H4 (cell line): ENCODE results near the gene NEK10. TPM values are rescaled to one million over a fixed set of nuclear protein-coding genes. Genes with fewer than 3 reads are reported as not detected.

Source experiments
- total RNA-seq: library from RNA; depleted of rRNA; stranded (reverse); fragments of >200 nt; shearing (Covaris generic); gene quantifications from 2 replicates; pipeline ENCODE4 v1.2.3, GENCODE V29; 2014; rRNA removed

Gene NEK10
- total RNA-seq, 1 experiment from 2014 or later = 1.9 TPM

Other genes with a start within 250 kb of the NEK10 start
- gene SLC4A7, start 115.0 kb upstream of the NEK10 start, total RNA-seq = 9.0 and 11.4 TPM in 2 replicates